Limb (tissue), 2 donors: ENCODE data around the gene PEX11B.

ENCODE experiments used
- DNase-seq, 2 donors: peaks; one replicate each; pipeline ENCODE4 v3.0.0-alpha.2; 2016; ENCODE audit errors: extremely low spot score in 2 of 2

The PEX11B gene

GRCh38 chr1:145918144-145918991 is at the start of gene PEX11B:
TSS of gene PEX11B (minus strand) at chr1:145918717. CDS start at chr1:145918688, 29 bp downstream.
- DNase-seq, result peak; percentile 88 to 90

DNA sequence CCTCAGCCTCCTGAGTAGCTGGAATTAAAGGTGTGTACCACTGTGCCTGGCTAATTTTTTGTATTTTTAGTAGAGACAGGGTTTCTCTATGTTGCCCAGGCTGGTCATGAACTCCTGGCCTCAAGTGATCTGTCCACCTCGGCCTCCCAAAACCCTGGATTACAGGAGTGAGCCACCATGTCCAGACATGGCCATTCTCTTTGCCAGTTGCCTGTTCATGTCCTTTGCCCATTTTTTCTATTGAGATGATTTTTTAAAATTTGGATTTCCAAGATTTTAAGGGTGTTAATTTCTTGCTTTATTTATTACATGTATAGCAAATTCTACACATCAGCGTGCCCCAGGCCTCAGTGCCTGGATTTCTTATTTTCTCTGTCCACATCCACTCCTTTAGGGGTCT is 48.8 kb upstream of the PEX11B start:
- no peak for DNase-seq

DNA sequence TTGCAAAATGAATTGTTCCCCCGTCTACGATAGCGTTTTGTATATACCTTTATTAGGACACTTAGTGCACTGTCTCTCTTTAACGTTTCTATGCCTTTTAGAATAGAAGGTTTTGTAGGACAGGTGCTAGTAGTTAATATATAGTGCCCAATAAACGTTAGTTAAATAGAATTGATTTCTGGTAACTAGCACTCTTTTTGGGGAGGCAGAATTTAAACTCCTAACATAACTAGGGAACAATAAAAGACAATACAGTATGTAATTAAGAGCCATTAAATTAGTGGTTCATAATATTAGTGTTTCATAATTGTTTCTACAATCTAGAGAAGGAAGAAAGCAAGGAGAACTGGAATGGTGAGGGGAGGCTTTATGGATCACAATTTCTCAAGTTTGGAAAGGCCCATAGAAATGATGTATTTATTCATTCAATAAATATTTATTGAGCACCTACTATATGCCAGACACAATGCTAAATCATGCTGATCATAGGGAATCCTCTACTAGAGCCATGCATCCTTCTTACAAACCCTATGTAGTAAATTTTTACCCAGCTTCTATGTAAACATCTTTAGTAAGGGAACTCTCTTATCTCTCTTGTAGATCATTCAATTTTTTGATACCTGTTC is 46.7 kb upstream of the PEX11B start:
- DNase-seq, result no peak

DNA sequence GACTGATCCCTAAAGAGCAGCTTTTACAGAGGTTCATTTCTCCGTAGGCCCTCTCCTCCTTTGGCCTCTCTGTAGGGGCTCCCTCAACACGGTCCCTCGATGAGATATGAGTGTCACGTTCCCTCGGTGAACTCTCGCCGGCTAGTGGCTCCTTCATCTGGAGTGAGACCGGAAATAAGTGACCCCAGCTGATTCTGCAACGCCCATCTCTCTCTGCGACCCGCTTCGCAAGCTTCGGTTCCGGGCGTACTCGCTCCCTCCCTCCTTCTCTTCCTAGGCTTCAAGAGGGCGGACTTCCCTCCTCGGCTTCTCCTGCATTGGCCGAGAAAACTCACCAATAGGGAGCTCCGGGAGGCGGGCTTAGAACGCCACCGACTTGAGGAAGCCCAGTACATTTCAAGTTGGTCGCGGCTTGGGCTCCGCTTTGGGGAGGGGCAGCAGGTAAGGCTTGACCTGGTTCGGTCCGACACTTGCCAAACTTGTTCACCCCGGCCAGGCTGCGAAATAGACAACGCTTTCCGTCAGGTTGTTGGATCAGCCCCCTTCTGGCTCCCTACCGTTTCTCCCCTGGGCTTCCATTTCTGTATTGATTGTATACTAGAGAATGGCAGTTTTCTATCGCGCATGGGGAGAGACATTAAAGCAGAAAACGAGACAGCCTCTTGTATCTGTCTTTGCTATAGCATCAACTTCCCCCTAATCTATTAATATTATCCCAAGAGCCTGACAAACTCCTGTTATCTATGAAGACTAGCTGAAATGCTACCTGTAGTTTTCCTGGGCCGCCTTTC is 46.0 kb upstream of the PEX11B start, which contains the start of the genes ANKRD34A and POLR3GL:
ANKRD34A (minus strand) TSS at position 248 of the 791 bp plus-strand sequence. CDS start 2,816 bp downstream, outside the sequence.
POLR3GL (plus strand) TSS at position 363 of the 791 bp plus-strand sequence. CDS start 10,176 bp downstream, outside the sequence.
- DNase-seq, result peak; percentile 92 to 93

- DNase-seq, result no peak
Measured at GRCh38 chr1:145963265-145964019, 44.9 kb upstream of the PEX11B start.

GRCh38 chr1:145962157-145963102 is 43.9 kb upstream of the PEX11B start:
- peak in 1 of 2 donors; percentile 74 for DNase-seq

GRCh38 chr1:145961425-145962156 is 43.1 kb upstream of the PEX11B start:
- DNase-seq, result peak in 1 of 2 donors; percentile 66

- DNase-seq, result no peak
Measured at GRCh38 chr1:145961109-145961424, 42.5 kb upstream of the PEX11B start.

DNA sequence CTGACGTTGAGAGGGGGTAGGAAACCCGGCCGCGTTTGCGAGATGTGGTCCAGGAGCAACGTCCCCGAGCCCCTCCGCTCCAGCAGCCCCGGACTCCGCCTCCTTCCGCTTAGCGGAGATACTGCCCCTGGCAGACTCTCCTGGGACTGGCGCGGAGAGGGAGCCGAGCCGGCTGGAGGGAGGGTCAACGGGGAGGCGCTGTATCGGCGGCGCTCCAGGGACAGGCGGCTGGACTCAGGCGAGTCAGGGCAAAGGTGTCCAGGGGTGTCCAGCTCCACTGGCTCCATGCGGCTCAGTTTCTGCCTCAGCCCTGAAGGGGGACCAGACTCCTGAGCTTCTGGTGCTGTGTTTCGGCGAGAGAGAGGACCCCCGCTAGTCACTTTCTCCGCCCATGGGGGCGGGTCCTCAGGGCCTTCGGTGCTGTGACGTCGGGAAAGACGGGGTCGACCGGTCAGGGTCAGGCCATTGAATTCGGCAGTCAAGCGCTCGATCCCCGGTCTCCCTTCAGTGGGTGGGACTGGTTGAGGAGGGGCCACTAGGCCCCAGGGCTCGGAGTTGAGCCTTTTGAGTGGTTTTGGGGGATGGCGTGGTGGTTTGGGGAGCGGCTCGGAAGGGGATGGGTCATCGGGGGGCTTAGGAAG is 42.1 kb upstream of the PEX11B start:
- peak in 1 of 2 donors; percentile 86 for DNase-seq

DNA sequence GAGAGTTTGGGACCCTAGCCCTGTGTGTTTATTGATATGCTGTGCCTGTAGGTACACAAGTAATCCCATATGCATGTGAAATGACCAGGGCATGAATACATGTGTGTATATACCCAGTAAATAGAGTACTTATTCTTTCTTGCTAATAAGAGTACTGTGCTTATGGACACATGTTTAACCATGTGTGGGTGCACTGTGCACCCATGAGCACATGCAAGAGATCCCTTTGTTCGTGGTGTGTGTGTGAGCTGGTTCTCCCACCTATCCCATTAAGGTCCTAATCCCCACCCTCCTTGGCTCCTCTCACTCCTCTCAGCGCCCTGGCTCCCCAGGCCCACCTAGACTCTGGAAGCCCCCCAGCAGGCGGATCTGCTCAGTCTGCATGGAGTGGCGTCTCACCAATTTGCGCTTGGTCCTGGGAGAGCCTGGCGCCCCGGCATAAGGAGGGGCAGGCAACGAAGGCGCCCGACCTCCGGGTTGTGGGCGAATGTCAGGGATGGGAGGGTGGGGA is 41.5 kb upstream of the PEX11B start:
- DNase-seq, result no peak

GRCh38 chr1:145959333-145959732 is 40.8 kb upstream of the PEX11B start:
- no peak for DNase-seq

- DNase-seq, result no peak
Measured at GRCh38 chr1:145958734-145959133, 40.2 kb upstream of the PEX11B start.

- peak; percentile 96 to 97 for DNase-seq
Measured at GRCh38 chr1:145957443-145958319, 39.2 kb upstream of the PEX11B start, which contains the start of gene LIX1L. TSS of gene LIX1L (minus strand) at chr1:145958017. CDS start at chr1:145957927, 90 bp downstream.

DNA sequence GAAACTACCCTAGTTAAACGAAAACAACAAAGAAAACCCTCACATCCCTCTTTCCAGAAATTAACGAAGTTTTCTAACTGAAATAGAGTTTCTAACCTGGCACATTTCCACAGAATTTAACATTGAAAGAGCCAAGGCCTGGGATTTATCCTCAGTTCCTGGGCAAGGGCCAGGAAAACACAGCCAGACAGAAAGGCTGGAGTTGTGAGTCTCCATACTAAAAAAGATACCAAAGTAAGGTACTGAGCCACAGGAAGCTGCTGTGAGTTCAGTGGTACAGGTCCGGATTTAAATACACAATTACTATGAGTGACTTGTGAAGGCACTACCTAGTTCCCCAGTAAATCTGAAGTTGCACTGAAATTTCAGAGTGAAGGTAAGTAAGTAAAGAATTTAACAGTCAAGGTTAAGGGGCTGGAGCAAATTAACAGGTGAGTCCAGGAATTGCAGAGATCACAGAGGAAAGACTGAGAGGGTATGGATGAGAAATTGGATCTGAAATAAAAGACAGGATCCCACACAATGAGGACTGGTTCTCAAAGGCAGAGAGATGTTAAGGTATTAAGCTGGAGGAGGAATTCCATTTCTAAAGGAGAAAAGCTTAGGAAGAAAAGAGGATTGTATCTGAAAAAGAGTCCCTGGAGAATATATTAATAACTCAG is 38.4 kb upstream of the PEX11B start:
- peak in 1 of 2 donors; percentile 48 for DNase-seq

- no peak for DNase-seq
Measured at GRCh38 chr1:145956361-145956760, 37.8 kb upstream of the PEX11B start.

DNA sequence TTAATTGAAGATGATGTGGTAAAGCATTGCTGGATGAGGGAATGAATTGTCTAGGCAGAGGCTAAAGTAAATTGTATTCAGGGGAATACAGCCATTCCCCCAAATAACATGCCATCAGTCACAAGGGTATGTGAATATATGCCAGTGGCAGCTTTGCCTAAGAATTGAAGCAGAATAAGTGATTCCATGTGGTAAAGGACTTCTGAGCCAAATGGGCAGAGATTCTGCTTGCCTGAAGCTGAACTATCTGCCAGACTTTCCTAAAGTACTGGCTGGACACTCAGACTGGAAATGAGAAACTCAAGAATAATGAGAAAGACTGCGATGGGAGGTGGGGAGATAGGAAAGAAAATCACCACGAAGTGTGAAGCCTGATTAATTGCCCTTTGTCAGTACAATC is 36.9 kb upstream of the PEX11B start:
- DNase-seq, result no peak

DNA sequence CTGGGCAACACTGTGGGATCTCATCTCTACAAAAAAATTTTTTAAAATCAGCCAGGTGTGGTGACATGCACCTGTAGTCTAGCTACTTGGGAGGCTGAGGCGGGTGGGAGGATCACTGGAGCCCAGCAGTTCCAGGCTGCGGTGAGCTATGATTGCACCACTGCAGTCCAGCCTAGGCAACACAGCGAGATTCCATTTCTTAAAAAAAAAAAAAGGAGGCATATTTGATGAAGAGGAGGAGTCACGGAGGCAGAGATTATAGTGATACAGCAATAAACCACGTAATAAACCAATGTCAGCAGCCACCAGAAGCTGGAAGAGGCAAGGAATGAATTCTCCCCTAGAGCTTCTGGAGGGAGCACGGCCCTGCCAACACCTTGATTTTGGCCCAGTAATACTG is 35.3 kb upstream of the PEX11B start:
- no peak for DNase-seq
